ENCODE measurements around the gene SYCN. TPM values are rescaled to one million over a fixed set of nuclear protein-coding genes. Genes with fewer than 3 reads are reported as not detected.

SYCN gene
- total RNA-seq, 4 donors from 2014 or later: not detected

DNA sequence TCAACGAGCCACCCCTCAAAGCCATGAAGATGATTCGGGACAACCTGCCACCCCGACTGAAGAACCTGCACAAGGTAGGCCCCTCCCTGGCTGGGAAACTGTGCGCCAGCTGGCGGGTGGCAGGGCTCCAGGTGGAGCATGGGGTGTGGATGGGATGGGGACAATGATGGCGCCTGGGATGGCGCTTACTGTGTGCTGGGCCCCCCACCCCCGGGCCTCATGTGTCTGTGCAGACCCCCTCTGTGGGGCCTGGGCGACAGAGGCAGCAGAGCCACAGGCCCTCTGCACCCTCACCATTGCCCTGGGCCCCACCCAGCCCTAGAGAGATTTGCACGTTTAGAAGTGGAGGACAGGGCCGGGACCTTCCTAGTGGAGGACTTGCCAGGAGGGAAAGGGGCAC, 26.3 kb downstream of the SYCN start:
- 98% methylated on average over 8 of the region's 11 CpGs for WGBS
- TF ChIP-seq EP300 (IDR thresholded peaks at IDR 0.05) (no peak), POLR2A (IDR thresholded peaks at IDR 0.05) (no peak), POLR2AphosphoS5 (IDR thresholded peaks at IDR 0.05) (no peak)
- TF ChIP-seq, protein P1, sequence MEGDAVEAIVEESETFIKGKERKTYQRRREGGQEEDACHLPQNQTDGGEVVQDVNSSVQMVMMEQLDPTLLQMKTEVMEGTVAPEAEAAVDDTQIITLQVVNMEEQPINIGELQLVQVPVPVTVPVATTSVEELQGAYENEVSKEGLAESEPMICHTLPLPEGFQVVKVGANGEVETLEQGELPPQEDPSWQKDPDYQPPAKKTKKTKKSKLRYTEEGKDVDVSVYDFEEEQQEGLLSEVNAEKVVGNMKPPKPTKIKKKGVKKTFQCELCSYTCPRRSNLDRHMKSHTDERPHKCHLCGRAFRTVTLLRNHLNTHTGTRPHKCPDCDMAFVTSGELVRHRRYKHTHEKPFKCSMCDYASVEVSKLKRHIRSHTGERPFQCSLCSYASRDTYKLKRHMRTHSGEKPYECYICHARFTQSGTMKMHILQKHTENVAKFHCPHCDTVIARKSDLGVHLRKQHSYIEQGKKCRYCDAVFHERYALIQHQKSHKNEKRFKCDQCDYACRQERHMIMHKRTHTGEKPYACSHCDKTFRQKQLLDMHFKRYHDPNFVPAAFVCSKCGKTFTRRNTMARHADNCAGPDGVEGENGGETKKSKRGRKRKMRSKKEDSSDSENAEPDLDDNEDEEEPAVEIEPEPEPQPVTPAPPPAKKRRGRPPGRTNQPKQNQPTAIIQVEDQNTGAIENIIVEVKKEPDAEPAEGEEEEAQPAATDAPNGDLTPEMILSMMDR (IDR thresholded peaks at IDR 0.05): no peak
- H3K36me3 ChIP-seq: peaks cover 73% of the 10 kb centered on the region
- DNase-seq (ENCODE audit: low spot score in 2 of 2): no peak
- H3K27me3 ChIP-seq: no peaks in the 10 kb centered on the region
- no peaks in the 10 kb centered on the region for H3K9me3 ChIP-seq
- H3K27ac ChIP-seq: no peak overlapping the region
- H3K4me1 ChIP-seq: no peaks in the 10 kb centered on the region
- no peak overlapping the region for H3K4me3 ChIP-seq

GRCh38 chr19:39177110-39177699, 26.9 kb downstream of the SYCN start:
- 98% methylated on average over 5 of the region's 10 CpGs for WGBS
- Histone ChIP-seq H3K4me3 (no peak overlapping the region), H3K36me3 (peaks cover 78% of the 10 kb centered on the region), H3K4me1 (no peaks in the 10 kb centered on the region), H3K27ac (no peak overlapping the region), H3K27me3 (no peaks in the 10 kb centered on the region), H3K9me3 (no peaks in the 10 kb centered on the region)
- no peak for TF ChIP-seq EP300 (IDR thresholded peaks at IDR 0.05)
- TF ChIP-seq, protein P1 (IDR thresholded peaks at IDR 0.05): no peak
- TF ChIP-seq POLR2AphosphoS5 (IDR thresholded peaks at IDR 0.05): no peak
- TF ChIP-seq POLR2A (IDR thresholded peaks at IDR 0.05): no peak
- no peak for DNase-seq (ENCODE audit: low spot score in 2 of 2)

DNA sequence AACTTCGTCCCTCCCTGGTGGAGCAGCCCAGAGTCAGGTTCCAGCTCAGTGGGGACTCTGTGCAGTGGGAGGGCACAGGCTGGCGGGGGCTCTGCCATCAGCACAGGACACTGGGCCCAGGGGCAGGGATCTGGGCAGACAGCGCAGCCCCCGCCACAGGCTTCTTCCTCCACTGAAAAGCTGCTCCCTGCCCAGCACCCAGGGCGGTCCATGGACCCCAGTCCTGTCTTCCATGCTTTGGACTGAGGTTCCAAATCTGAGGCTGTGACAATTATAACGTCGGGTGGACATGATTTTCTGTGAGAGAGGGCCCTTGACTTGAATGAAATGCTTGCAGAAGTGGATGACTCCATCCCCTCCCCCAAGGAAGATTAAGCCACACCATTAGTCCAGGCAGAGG, 28.5 kb downstream of the SYCN start:
- peaks cover 91% of the 10 kb centered on the region for H3K36me3 ChIP-seq
- no peaks in the 10 kb centered on the region for H3K27me3 ChIP-seq
- WGBS: 100% methylated on average over 2 of the region's 7 CpGs

DNA sequence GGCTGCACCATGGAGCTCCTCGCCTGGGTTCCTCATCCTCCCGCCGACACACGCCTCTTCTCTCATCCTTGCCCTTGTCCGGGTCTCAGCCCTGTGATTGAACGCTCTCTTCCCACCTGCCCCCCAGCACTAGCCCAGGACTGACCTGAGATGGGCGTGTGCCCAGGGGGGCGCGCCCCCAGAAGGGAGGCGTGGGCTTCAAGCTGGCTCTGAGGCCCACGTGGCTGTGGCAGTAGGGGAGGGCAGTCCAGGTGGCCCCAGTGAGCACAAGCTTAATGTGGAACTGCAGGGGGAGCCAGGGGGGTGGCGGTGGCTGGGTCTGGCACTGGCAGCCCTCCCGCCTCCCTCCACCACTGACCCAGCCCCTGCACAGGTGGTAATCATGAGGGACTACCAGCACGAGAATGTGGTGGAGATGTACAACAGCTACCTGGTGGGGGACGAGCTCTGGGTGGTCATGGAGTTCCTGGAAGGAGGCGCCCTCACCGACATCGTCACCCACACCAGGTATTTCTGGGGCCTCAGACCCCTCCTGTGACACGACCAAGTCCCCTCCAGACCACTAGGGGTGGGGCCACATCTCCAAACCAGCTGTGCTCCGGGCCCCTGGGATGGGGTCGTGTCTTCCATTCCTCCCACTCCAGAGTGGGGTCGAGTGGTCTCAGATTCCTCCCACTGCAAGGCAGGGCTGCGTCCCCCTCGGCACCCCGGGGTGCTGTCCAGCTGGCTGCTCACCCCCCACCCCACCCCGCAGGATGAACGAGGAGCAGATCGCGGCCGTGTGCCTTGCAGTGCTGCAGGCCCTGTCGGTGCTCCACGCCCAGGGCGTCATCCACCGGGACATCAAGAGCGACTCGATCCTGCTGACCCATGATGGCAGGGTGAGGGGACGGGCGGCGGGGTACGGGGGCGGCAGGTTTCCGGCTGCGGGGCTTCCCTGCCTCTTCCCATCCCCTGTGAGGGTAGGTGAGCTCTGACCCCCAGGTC, 29.2 kb downstream of the SYCN start:
- no peak for DNase-seq (ENCODE audit: low spot score in 2 of 2)
- TF ChIP-seq POLR2A (IDR thresholded peaks at IDR 0.05) (no peak), POLR2AphosphoS5 (IDR thresholded peaks at IDR 0.05) (no peak), EP300 (IDR thresholded peaks at IDR 0.05) (no peak)
- TF ChIP-seq, protein P1 (IDR thresholded peaks at IDR 0.05): no peak
- Histone ChIP-seq H3K36me3 (peaks cover 95% of the 10 kb centered on the region), H3K9me3 (no peaks in the 10 kb centered on the region), H3K27ac (no peak overlapping the region), H3K27me3 (no peaks in the 10 kb centered on the region), H3K4me3 (no peak overlapping the region), H3K4me1 (peaks cover 4% of the 10 kb centered on the region)
- WGBS: 85% methylated on average over 14 of the region's 43 CpGs

More for the DNA sequence above, 28.5 kb downstream of the SYCN start:
- TF ChIP-seq EP300 (IDR thresholded peaks at IDR 0.05) (no peak), POLR2AphosphoS5 (IDR thresholded peaks at IDR 0.05) (no peak), POLR2A (IDR thresholded peaks at IDR 0.05) (no peak)
- TF ChIP-seq, protein P1 (IDR thresholded peaks at IDR 0.05): no peak
- Histone ChIP-seq H3K9me3 (no peaks in the 10 kb centered on the region), H3K4me1 (no peaks in the 10 kb centered on the region), H3K27ac (no peak overlapping the region), H3K4me3 (no peak overlapping the region)
- DNase-seq (ENCODE audit: low spot score in 2 of 2): no peak

GRCh38 chr19:39174142-39174541, 29.9 kb downstream of the SYCN start:
- no peak overlapping the region for H3K27ac ChIP-seq
- no peaks in the 10 kb centered on the region for H3K27me3 ChIP-seq
- no peak for DNase-seq (ENCODE audit: low spot score in 2 of 2)
- H3K9me3 ChIP-seq: no peaks in the 10 kb centered on the region
- TF ChIP-seq EP300 (IDR thresholded peaks at IDR 0.05) (no peak), POLR2AphosphoS5 (IDR thresholded peaks at IDR 0.05) (no peak), POLR2A (IDR thresholded peaks at IDR 0.05) (no peak)
- TF ChIP-seq, protein P1 (IDR thresholded peaks at IDR 0.05): no peak
- 93% methylated on average over 15 of the region's 16 CpGs for WGBS
- peaks cover 97% of the 10 kb centered on the region for H3K36me3 ChIP-seq
- H3K4me1 ChIP-seq: peaks cover 7% of the 10 kb centered on the region
- H3K4me3 ChIP-seq: no peak overlapping the region

Measured in suprapubic skin (tissue), 4 donors.